ENCODE results near the gene TNKS1BP1.

The TNKS1BP1 gene

GRCh38 chr11:57251491-57252104 is 73.2 kb downstream of the TNKS1BP1 start:
- Histone ChIP-seq H3K27ac (ENCODE audit: low read depth, low read length) (no peak overlapping the region), H3K9me3 (ENCODE audit: control insufficient read depth in 5 of 5, low read length in 5 of 5) (peaks cover 0 to 2% (median under 1%) of the 10 kb centered on the region in 5 donors), H3K4me1 (ENCODE audit: control insufficient read depth in 5 of 5, insufficient read depth in 5 of 5, low read length in 5 of 5) (peaks cover 2 to 32% (median 23%) of the 10 kb centered on the region in 5 donors), H3K36me3 (ENCODE audit: control insufficient read depth in 5 of 5, insufficient read depth in 5 of 5, low read length in 5 of 5) (no peaks in the 10 kb centered on the region), H3K9ac (ENCODE audit: low read length in 5 of 5) (no peak overlapping the region), H3K27me3 (ENCODE audit: control insufficient read depth in 5 of 5, insufficient read depth in 4 of 5, low read length in 5 of 5) (no peaks in the 10 kb centered on the region), H3K4me3 (ENCODE audit: low read depth in 1 of 5, low read length in 5 of 5) (no peak overlapping the region)

GRCh38 chr11:57251037-57251436 is 73.7 kb downstream of the TNKS1BP1 start:
- Histone ChIP-seq H3K4me1 (ENCODE audit: control insufficient read depth in 5 of 5, insufficient read depth in 5 of 5, low read length in 5 of 5) (peaks cover 2 to 33% (median 23%) of the 10 kb centered on the region in 5 donors), H3K4me3 (ENCODE audit: low read depth in 1 of 5, low read length in 5 of 5) (no peak overlapping the region), H3K9me3 (ENCODE audit: control insufficient read depth in 5 of 5, low read length in 5 of 5) (no peaks in the 10 kb centered on the region), H3K9ac (ENCODE audit: low read length in 5 of 5) (no peak overlapping the region), H3K27me3 (ENCODE audit: control insufficient read depth in 5 of 5, insufficient read depth in 4 of 5, low read length in 5 of 5) (no peaks in the 10 kb centered on the region), H3K27ac (ENCODE audit: low read depth, low read length) (no peak overlapping the region), H3K36me3 (ENCODE audit: control insufficient read depth in 5 of 5, insufficient read depth in 5 of 5, low read length in 5 of 5) (no peaks in the 10 kb centered on the region)
